ENCODE measurements around the gene CCNI2. TPM values are rescaled to one million over a fixed set of nuclear protein-coding genes. Genes with fewer than 3 reads are reported as not detected.

The CCNI2 gene
- total and polyA plus RNA-seq, 9 of the 15 experiments (the other 6 are each of a cell fraction or from before 2014, with no cell fraction given), result 0.05 to 1.7 (median 0.81) TPM; not detected in 5

DNA sequence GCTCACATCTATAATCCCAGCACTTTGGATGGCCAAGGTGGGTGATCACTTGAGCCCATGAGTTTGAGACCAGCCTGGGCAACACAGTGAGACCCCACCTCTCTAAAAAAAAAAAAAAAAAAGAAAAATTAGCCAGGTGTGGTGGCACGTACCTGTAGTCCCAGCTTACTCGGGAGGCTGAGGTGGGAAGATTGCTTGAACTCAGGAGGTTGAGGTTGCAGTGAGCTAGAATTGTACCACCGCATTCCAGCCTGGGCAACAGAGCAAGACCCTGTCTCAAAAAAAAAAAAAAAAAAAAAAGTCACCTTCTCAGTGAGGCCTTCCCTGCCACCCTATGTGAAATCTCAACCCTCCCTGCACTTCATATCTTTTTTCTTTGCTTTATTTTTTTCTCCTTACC, 43.8 kb downstream of the CCNI2 start:
- Histone ChIP-seq H3K36me3 (ENCODE audit: control insufficient read depth, insufficient read depth, low read length) (no peaks in the 10 kb centered on the region), H4K20me1 (replicated peaks; ENCODE audit: control insufficient read depth, insufficient read depth, low read length) (no peaks in the 10 kb centered on the region), H3K79me2 (ENCODE audit: control insufficient read depth, insufficient read depth, low read length) (no peaks in the 10 kb centered on the region), H3K9me3 (replicated peaks; ENCODE audit: control insufficient read depth, insufficient read depth, low read depth, low read length) (no peaks in the 10 kb centered on the region), H3K4me1 (replicated peaks in 1 of 2; ENCODE audit: control insufficient read depth in 2 of 2, insufficient read depth in 2 of 2, low read length in 2 of 2) (peaks cover 38 to 57% of the 10 kb centered on the region in 2 experiments), H3K4me2 (ENCODE audit: insufficient read depth, low read length) (no peak overlapping the region), H3K9ac (ENCODE audit: insufficient read depth in 1 of 2, low read depth in 2 of 2, low read length in 2 of 2) (no peak overlapping the region), H2AFZ (ENCODE audit: low read depth, low read length) (no peak overlapping the region), H3K9me1 (ENCODE audit: control insufficient read depth, insufficient read depth, low read length) (no peaks in the 10 kb centered on the region), H3K27me3 (ENCODE audit: control insufficient read depth in 2 of 2, insufficient read depth in 2 of 2, low read length in 2 of 2) (no peaks in the 10 kb centered on the region), H3K27ac (ENCODE audit: extremely low read depth, low read depth, low read length) (no peak overlapping the region), H3K4me3 (no peak overlapping the region)
- intact Hi-C loops (cut with micrococcal nuclease) (no loop called here), in situ Hi-C loops (cut with MboI) (no loop called here)
- DNase-seq (ENCODE audit: extremely low read depth in 1 of 4, low spot score in 3 of 4), result no peak
- ChIA-PET CTCF (ENCODE audit: low intra/inter-chr PET ratio) (no interaction called here), POLR2A (interaction anchor here (0.8 to 1.5 kb wide), 3 partner anchors 10 to 26 kb away, joined by 3 to 5 read pairs (median 5); no protein-coding TSS in a partner anchor)
- BruUV-seq (replicated peaks), result no TSS peak
- WGBS (ENCODE audit: insufficient coverage, low coverage, missing lambda C conversion rate), result 95% methylated on average over 3 of the region's 3 CpGs
- ATAC-seq, result no peak
- no peak for FAIRE-seq
- TF ChIP-seq, protein P1, sequence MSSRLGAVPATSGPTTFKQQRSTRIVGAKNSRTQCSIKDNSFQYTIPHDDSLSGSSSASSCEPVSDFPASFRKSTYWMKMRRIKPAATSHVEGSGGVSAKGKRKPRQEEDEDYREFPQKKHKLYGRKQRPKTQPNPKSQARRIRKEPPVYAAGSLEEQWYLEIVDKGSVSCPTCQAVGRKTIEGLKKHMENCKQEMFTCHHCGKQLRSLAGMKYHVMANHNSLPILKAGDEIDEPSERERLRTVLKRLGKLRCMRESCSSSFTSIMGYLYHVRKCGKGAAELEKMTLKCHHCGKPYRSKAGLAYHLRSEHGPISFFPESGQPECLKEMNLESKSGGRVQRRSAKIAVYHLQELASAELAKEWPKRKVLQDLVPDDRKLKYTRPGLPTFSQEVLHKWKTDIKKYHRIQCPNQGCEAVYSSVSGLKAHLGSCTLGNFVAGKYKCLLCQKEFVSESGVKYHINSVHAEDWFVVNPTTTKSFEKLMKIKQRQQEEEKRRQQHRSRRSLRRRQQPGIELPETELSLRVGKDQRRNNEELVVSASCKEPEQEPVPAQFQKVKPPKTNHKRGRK (tag; IDR thresholded peaks at IDR 0.05), result peak; percentile 74; the same call in 1 of the 2 replicates
- TF ChIP-seq HMG20B (CRISPR knock-in tag; IDR thresholded peaks at IDR 0.05) (no peak), ZNF24 (IDR thresholded peaks at IDR 0.05) (no peak), SREBF2 (CRISPR knock-in tag; IDR thresholded peaks at IDR 0.05) (no peak), KHSRP (IDR thresholded peaks at IDR 0.05) (no peak), JUND (IDR thresholded peaks at IDR 0.05; ENCODE audit: borderline replicate concordance, low read depth, low read length) (no peak), JUND (tag; IDR thresholded peaks at IDR 0.05; ENCODE audit: borderline replicate concordance, low read depth, low read length) (no peak), ZNF121 (CRISPR knock-in tag; conservative IDR thresholded peaks at IDR 0.05) (peak; percentile 98), NRF1 (conservative IDR thresholded peaks at IDR 0.05 in 1 of 2, IDR thresholded peaks at IDR 0.05 in 1 of 2) (no peak), POLR3A (IDR thresholded peaks at IDR 0.05; ENCODE audit: borderline replicate concordance, extremely low read depth, insufficient read depth, insufficient read length) (no peak), TCF7 (IDR thresholded peaks at IDR 0.05; ENCODE audit: borderline replicate concordance) (no peak), CHCHD3 (CRISPR knock-in tag; IDR thresholded peaks at IDR 0.05) (no peak), ZNF232 (CRISPR knock-in tag; IDR thresholded peaks at IDR 0.05) (no peak), ETV1 (tag; conservative IDR thresholded peaks at IDR 0.05; ENCODE audit: low read depth) (no peak), RBM25 (IDR thresholded peaks at IDR 0.05; ENCODE audit: low read depth, low read length, severe bottlenecking) (peak; percentile 66)
- TF ChIP-seq, protein P2, sequence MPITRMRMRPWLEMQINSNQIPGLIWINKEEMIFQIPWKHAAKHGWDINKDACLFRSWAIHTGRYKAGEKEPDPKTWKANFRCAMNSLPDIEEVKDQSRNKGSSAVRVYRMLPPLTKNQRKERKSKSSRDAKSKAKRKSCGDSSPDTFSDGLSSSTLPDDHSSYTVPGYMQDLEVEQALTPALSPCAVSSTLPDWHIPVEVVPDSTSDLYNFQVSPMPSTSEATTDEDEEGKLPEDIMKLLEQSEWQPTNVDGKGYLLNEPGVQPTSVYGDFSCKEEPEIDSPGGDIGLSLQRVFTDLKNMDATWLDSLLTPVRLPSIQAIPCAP (CRISPR knock-in tag; IDR thresholded peaks at IDR 0.05; ENCODE audit: borderline replicate concordance), result no peak
- TF ChIP-seq, protein P3, sequence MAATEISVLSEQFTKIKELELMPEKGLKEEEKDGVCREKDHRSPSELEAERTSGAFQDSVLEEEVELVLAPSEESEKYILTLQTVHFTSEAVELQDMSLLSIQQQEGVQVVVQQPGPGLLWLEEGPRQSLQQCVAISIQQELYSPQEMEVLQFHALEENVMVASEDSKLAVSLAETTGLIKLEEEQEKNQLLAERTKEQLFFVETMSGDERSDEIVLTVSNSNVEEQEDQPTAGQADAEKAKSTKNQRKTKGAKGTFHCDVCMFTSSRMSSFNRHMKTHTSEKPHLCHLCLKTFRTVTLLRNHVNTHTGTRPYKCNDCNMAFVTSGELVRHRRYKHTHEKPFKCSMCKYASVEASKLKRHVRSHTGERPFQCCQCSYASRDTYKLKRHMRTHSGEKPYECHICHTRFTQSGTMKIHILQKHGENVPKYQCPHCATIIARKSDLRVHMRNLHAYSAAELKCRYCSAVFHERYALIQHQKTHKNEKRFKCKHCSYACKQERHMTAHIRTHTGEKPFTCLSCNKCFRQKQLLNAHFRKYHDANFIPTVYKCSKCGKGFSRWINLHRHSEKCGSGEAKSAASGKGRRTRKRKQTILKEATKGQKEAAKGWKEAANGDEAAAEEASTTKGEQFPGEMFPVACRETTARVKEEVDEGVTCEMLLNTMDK (IDR thresholded peaks at IDR 0.05; ENCODE audit: borderline replicate concordance, insufficient read depth, low read depth, low read length, poor library complexity, severe bottlenecking), result no peak
- TF ChIP-seq, protein P4, sequence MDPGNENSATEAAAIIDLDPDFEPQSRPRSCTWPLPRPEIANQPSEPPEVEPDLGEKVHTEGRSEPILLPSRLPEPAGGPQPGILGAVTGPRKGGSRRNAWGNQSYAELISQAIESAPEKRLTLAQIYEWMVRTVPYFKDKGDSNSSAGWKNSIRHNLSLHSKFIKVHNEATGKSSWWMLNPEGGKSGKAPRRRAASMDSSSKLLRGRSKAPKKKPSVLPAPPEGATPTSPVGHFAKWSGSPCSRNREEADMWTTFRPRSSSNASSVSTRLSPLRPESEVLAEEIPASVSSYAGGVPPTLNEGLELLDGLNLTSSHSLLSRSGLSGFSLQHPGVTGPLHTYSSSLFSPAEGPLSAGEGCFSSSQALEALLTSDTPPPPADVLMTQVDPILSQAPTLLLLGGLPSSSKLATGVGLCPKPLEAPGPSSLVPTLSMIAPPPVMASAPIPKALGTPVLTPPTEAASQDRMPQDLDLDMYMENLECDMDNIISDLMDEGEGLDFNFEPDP (CRISPR knock-in tag; IDR thresholded peaks at IDR 0.05), result no peak

Measured in K562 (cell line).